ENCODE measurements around the gene TAF10. TPM values are rescaled to one million over a fixed set of nuclear protein-coding genes. Genes with fewer than 3 reads are reported as not detected.

TAF10 gene
- 100 to 1,000 TPM; 143 to 148 TPM for total RNA-seq

GRCh38 chr11:6612213-6613041 is at the start of gene TAF10:
TAF10 (minus strand) TSS chr11:6612216; CDS start chr11:6612189, 27 bp downstream.

GRCh38 chr11:6655790-6656583 is 44.0 kb upstream of the TAF10 start, which contains the start of gene DCHS1:
DCHS1 (minus strand) TSS chr11:6655809; CDS start chr11:6641613, 14,196 bp downstream.

GRCh38 chr11:6619004-6619745 is 7.2 kb upstream of the TAF10 start, which contains the start of gene TPP1:
TPP1 (minus strand) TSS chr11:6619422; CDS start chr11:6619400, 22 bp downstream.

GRCh38 chr11:6603287-6604080 is 8.5 kb downstream of the TAF10 start, which contains the start of the genes ILK and RRP8:
ILK (plus strand) TSS chr11:6603774; CDS start chr11:6604272, 498 bp downstream.
RRP8 (minus strand) TSS chr11:6603616; CDS start chr11:6603502, 114 bp downstream.

Other genes starting within 250 kb of the TAF10 start
- gene SMPD1, start 221.7 kb downstream of the TAF10 start, total RNA-seq: 10 to 100 TPM; 50.0 to 50.1 TPM
- 10 to 100 TPM; 63.5 to 66.8 TPM for gene APBB1, start 193.1 kb downstream of the TAF10 start, total RNA-seq
- under 1 TPM in 1 of 2 experiments, not detected in 1; 0.39 TPM for gene HPX, start 171.2 kb downstream of the TAF10 start, total RNA-seq
- 1 to 10 TPM; 7.5 to 9.3 TPM for gene TRIM3, start 138.3 kb downstream of the TAF10 start, total RNA-seq
- gene ARFIP2, start 130.9 kb downstream of the TAF10 start, total RNA-seq: 10 to 100 TPM; 40.7 to 42.8 TPM
- gene TIMM10B, start 130.7 kb downstream of the TAF10 start, total RNA-seq: 10 to 100 TPM; 40.9 to 42.2 TPM
- gene DNHD1, start 114.9 kb downstream of the TAF10 start, total RNA-seq: 10 to 100 TPM; 18.5 to 21.1 TPM
- 10 to 100 TPM; 27.1 to 32.8 TPM for gene RRP8, start 8.6 kb downstream of the TAF10 start, total RNA-seq
- gene ILK, start 8.4 kb downstream of the TAF10 start, total RNA-seq: 100 to 1,000 TPM; 151 to 155 TPM
- 100 to 1,000 TPM in 1 of 2 experiments, 10 to 100 TPM in 1; 99.0 to 101 TPM for gene TPP1, start 7.2 kb upstream of the TAF10 start, total RNA-seq
- under 1 TPM; 0.36 to 0.38 TPM for gene DCHS1, start 43.6 kb upstream of the TAF10 start, total RNA-seq
- 10 to 100 TPM; 36.1 to 38.8 TPM for gene MRPL17, start 71.1 kb upstream of the TAF10 start, total RNA-seq
- not detected for gene OR2AG2, start 159.8 kb upstream of the TAF10 start, total RNA-seq
- gene OR2AG1, start 170.8 kb upstream of the TAF10 start, total RNA-seq: not detected
- not detected for gene OR6A2, start 187.5 kb upstream of the TAF10 start, total RNA-seq
- gene OR10A5, start 233.5 kb upstream of the TAF10 start, total RNA-seq: not detected

All from activated naive CD4-positive, alpha-beta T cell treated with anti-CD3 and anti-CD28 coated beads, Interleukin-2, amount 10 ng/mL, durations not matched to agents 5 hours and 36 hours (primary cell).